GM12878 (cell line): ENCODE results near the gene ARID5B. TPM values are rescaled to one million over a fixed set of nuclear protein-coding genes. Genes with fewer than 3 reads are reported as not detected.

Experiments used
- ATAC-seq: fragments of 200-7000 bp; cut with Tn5 transposase; 3 replicates; pipeline ENCODE4 v1.9.1; 2020; ENCODE audit warnings: mild to moderate bottlenecking, moderate library complexity
- BruUV-seq: library from RNA; stranded (reverse); fragments of 400-500 nt; replicated peaks from 2 replicates; lab custom pipeline; 2021; lab: Mats Ljungman, UMichigan
- CTCF ChIA-PET: fragments of 300-600 bp; sonication (Branson Sonifier 250); formaldehyde crosslinking; extraction: SDS; loops from one replicate; lab custom pipeline; 2021; ENCODE audit warnings: inconsistent platforms; lab: Yijun Ruan, JAX
- POLR2A ChIA-PET: fragments of 350-600 bp; formaldehyde crosslinking; extraction: SDS; loops from one replicate; lab custom pipeline; 2021; ENCODE audit warnings: inconsistent platforms; lab: Charles Lee
- RAD21 ChIA-PET: fragments of 300-600 bp; sonication (Branson Sonifier 250); formaldehyde crosslinking; loops from one replicate; lab custom pipeline; 2023; ENCODE audit warnings: antibody characterized with exemption; ENCODE audit not compliant: unreplicated experiment; lab: Charles Lee
- SMC1A ChIA-PET: fragments of 300-600 bp; sonication (Branson Sonifier 250); formaldehyde crosslinking; loops from one replicate; lab custom pipeline; 2023; ENCODE audit not compliant: unreplicated experiment, uncharacterized antibody; lab: Charles Lee
- DNase-seq: peaks from one replicate; pipeline ENCODE4 v3.0.0-alpha.2; 2011; ENCODE audit warnings: low read depth, low spot score
- FAIRE-seq: peaks from 3 replicates; lab custom pipeline; 2011; peaks lifted over from hg19 to GRCh38; lab: Jason Lieb, UNC
- H2AFZ ChIP-seq: 2 replicates; pipeline ENCODE4 v1.6.0; 2011; ENCODE audit warnings: low read depth, low read length, control low read depth; ENCODE audit not compliant: control insufficient read depth
- H3K27ac ChIP-seq: 2 replicates; pipeline ENCODE4 v1.5.1; 2011; ENCODE audit warnings: control low read depth; ENCODE audit not compliant: control insufficient read depth, insufficient read depth
- H3K27me3 ChIP-seq, 2 experiments: replicated peaks in 1 of 2; 2 replicates each; pipeline versions ENCODE4 v1.6.0 to v1.6.1; 2011; ENCODE audit warnings: low read length in 1 of 2; ENCODE audit not compliant: control insufficient read depth in 2 of 2, insufficient read depth in 2 of 2
- H3K36me3 ChIP-seq, 2 experiments: 2 replicates each; pipeline ENCODE4 v1.5.1; 2011; ENCODE audit warnings: low read length in 1 of 2; ENCODE audit not compliant: control insufficient read depth in 2 of 2, insufficient read depth in 2 of 2
- H3K4me1 ChIP-seq: 2 replicates; pipeline ENCODE4 v1.6.1; 2011; ENCODE audit warnings: mild to moderate bottlenecking, low read length, moderate library complexity, mixed read lengths; ENCODE audit not compliant: control insufficient read depth, insufficient read depth
- H3K4me2 ChIP-seq: 2 replicates; pipeline ENCODE4 v1.6.0; 2011; ENCODE audit warnings: control low read depth; ENCODE audit not compliant: control insufficient read depth, insufficient read depth
- H3K4me3 ChIP-seq: fragments of 200-600 bp; sonication (generic); 2 replicates; pipeline ENCODE4 v1.5.1; 2016
- H3K79me2 ChIP-seq: 2 replicates; pipeline ENCODE4 v1.6.0; 2011; ENCODE audit warnings: low read length; ENCODE audit not compliant: control insufficient read depth, insufficient read depth
- H3K9ac ChIP-seq: 2 replicates; pipeline ENCODE4 v1.8.0; 2011; ENCODE audit warnings: low read length, control low read depth, mixed read lengths; ENCODE audit not compliant: control insufficient read depth, insufficient read depth
- H3K9me3 ChIP-seq: replicated peaks from 3 replicates; pipeline ENCODE4 v1.5.1; 2011; ENCODE audit warnings: mild to moderate bottlenecking, low read length; ENCODE audit not compliant: control insufficient read depth, insufficient read depth
- H4K20me1 ChIP-seq: 2 replicates; pipeline ENCODE4 v1.6.0; 2011; ENCODE audit not compliant: control insufficient read depth, insufficient read depth
- ATF2 ChIP-seq: IDR thresholded peaks from 2 replicates; pipeline ENCODE4 v1.6.1; 2012; ENCODE audit warnings: low read length, inconsistent platforms
- CHD4 ChIP-seq: fragments of 200-600 bp; sonication (generic); IDR thresholded peaks from 2 replicates; pipeline ENCODE4 v1.6.1; 2016; ENCODE audit warnings: mild to moderate bottlenecking
- MTA2 ChIP-seq: fragments of 450-650 bp; IDR thresholded peaks from 2 replicates; pipeline ENCODE4 v1.6.1; 2016; ENCODE audit warnings: low read depth, mild to moderate bottlenecking, moderate library complexity
- MXI1 ChIP-seq: fragments of 150-350 bp; IDR thresholded peaks from 2 replicates; pipeline ENCODE4 v1.6.1; 2011; ENCODE audit warnings: low read depth, mild to moderate bottlenecking, inconsistent platforms, low read length, improper control_type of control experiment
- NFXL1 ChIP-seq: fragments of 450-650 bp; IDR thresholded peaks from 2 replicates; pipeline ENCODE4 v1.6.1; 2017; ENCODE audit warnings: antibody characterized with exemption, mild to moderate bottlenecking, borderline replicate concordance
- NR2F1 ChIP-seq: fragments of 450-650 bp; conservative IDR thresholded peaks from 2 replicates; pipeline ENCODE4 v1.6.1; 2017; ENCODE audit warnings: mild to moderate bottlenecking
- POLR2AphosphoS5 ChIP-seq: IDR thresholded peaks from 2 replicates; pipeline ENCODE4 v1.6.1; 2011; ENCODE audit warnings: mild to moderate bottlenecking, low read length, inconsistent platforms
- RAD51 ChIP-seq: fragments of 450-650 bp; IDR thresholded peaks from 2 replicates; pipeline ENCODE4 v1.6.1; 2016; ENCODE audit warnings: moderate library complexity, mild to moderate bottlenecking, inconsistent platforms
- RB1 ChIP-seq: fragments of 450-650 bp; formaldehyde crosslinking; IDR thresholded peaks from 2 replicates; pipeline ENCODE4 v1.6.1; 2017; ENCODE audit warnings: mild to moderate bottlenecking, borderline replicate concordance
- SIN3A ChIP-seq: IDR thresholded peaks from 2 replicates; pipeline ENCODE4 v1.6.1; 2012; ENCODE audit warnings: low read depth, low read length, improper control_type of control experiment
- SMAD5 ChIP-seq: IDR thresholded peaks from 2 replicates; pipeline ENCODE4 v1.6.1; 2016; ENCODE audit warnings: antibody characterized with exemption, low read depth
- USF1 ChIP-seq: IDR thresholded peaks from 2 replicates; pipeline ENCODE4 v1.6.1; 2011; ENCODE audit warnings: borderline replicate concordance, low read depth, mild to moderate bottlenecking, moderate library complexity, mixed read lengths, low read length; ENCODE audit not compliant: insufficient read depth; ENCODE audit errors: extremely low read length
- WGBS: methylation state at CpG from one replicate; pipeline ENCODE4 v1.1.6; 2016; ENCODE audit warnings: low lambda C conversion rate; ENCODE audit not compliant: insufficient replicate concordance, insufficient coverage; ENCODE audit errors: missing lambda C conversion rate; 5-methylcytosine and 5-hydroxymethylcytosine counted together
- in situ Hi-C: fragments of 300-500 bp; cut with MboI; formaldehyde crosslinking; loops from 9 replicates; pipeline ENCODE4 v1.14.3; 2018; ENCODE audit warnings: mixed read lengths
- intact Hi-C: fragments of 100-400 bp; cut with micrococcal nuclease; formaldehyde crosslinking; loops from one replicate; pipeline ENCODE4 v1.14.2; 2022; ENCODE audit not compliant: unreplicated experiment
- polyA plus RNA-seq, 11 experiments: library from polyadenylated mRNA; depleted of rRNA in 4 of 11; unstranded in 6 of 11; stranded (reverse) in 5 of 11; fragments of >200 nt; fragmentation: Nextera tagmentation in 4 of 11; fragmentation: Illumina TruSeq in 1 of 11; extraction: Ambion mirVana in 4 of 11; extraction: Trizol in 1 of 11; gene quantifications; 1 replicate in 1 of 11; 2 replicates in 10 of 11; pipeline versions ENCODE4 v1.2.1 to v1.2.3, GENCODE V29; 2011 to 2016; ENCODE audit warnings: inconsistent platforms in 2 of 11, missing spikeins in 2 of 11, low read depth in 1 of 11
- total RNA-seq, 4 experiments: library from RNA; depleted of rRNA in 3 of 4; stranded (reverse); fragments of >200 nt in 3 of 4; fragmentation: Illumina TruSeq in 1 of 4; extraction: Trizol in 1 of 4; gene quantifications; 2 replicates each; pipeline versions ENCODE4 v1.2.1 to v1.2.3, GENCODE V29; 2013 to 2021
- TF ChIP-seq, protein P1 (sequence below): IDR thresholded peaks from 2 replicates; pipeline ENCODE4 v1.6.1; 2012; ENCODE audit warnings: improper control_type of control experiment, low read depth, low read length; ENCODE audit not compliant: insufficient replicate concordance
- TF ChIP-seq, protein P2 (sequence below): IDR thresholded peaks from 2 replicates; pipeline ENCODE4 v1.6.1; 2012; ENCODE audit warnings: low read depth, low read length, improper control_type of control experiment

ARID5B gene
- total and polyA plus RNA-seq, 10 of the 15 experiments (the other 5 are each of a cell fraction or from before 2014, with no cell fraction given) = 2.7 to 8.5 (median 6.1) TPM

GRCh38 chr10:62057359-62057758 lies 155.9 kb downstream of the ARID5B start:
- CTCF ChIA-PET = interaction anchor here (1.4 kb wide), 1 partner anchor 188 kb away, joined by 4 read pairs; no protein-coding TSS in a partner anchor
- ATAC-seq (no peak), FAIRE-seq (no peak), DNase-seq (no peak)
- no peak overlapping the region for H3K4me3 ChIP-seq
- in situ Hi-C loops = no loop called here
- POLR2A ChIA-PET = no interaction called here
- RAD21 ChIA-PET = no interaction called here
- H3K9ac ChIP-seq = no peak overlapping the region
- no peak overlapping the region for H3K27ac ChIP-seq
- 98% methylated on average over 3 of the region's 3 CpGs for WGBS
- no TSS peak for BruUV-seq
- peaks cover 28% of the 10 kb centered on the region for H3K4me1 ChIP-seq
- SMC1A ChIA-PET = no interaction called here
- intact Hi-C loops = no loop called here
- no peaks in the 10 kb centered on the region; the same call in 1 of the 3 replicates for H3K9me3 ChIP-seq
- peaks cover 0 to 14% of the 10 kb centered on the region in 2 experiments for H3K36me3 ChIP-seq
- TF ChIP-seq USF1 = no peak
- TF ChIP-seq MXI1 = no peak
- TF ChIP-seq POLR2AphosphoS5 = no peak
- TF ChIP-seq RAD51 = no peak
- TF ChIP-seq, protein P1, sequence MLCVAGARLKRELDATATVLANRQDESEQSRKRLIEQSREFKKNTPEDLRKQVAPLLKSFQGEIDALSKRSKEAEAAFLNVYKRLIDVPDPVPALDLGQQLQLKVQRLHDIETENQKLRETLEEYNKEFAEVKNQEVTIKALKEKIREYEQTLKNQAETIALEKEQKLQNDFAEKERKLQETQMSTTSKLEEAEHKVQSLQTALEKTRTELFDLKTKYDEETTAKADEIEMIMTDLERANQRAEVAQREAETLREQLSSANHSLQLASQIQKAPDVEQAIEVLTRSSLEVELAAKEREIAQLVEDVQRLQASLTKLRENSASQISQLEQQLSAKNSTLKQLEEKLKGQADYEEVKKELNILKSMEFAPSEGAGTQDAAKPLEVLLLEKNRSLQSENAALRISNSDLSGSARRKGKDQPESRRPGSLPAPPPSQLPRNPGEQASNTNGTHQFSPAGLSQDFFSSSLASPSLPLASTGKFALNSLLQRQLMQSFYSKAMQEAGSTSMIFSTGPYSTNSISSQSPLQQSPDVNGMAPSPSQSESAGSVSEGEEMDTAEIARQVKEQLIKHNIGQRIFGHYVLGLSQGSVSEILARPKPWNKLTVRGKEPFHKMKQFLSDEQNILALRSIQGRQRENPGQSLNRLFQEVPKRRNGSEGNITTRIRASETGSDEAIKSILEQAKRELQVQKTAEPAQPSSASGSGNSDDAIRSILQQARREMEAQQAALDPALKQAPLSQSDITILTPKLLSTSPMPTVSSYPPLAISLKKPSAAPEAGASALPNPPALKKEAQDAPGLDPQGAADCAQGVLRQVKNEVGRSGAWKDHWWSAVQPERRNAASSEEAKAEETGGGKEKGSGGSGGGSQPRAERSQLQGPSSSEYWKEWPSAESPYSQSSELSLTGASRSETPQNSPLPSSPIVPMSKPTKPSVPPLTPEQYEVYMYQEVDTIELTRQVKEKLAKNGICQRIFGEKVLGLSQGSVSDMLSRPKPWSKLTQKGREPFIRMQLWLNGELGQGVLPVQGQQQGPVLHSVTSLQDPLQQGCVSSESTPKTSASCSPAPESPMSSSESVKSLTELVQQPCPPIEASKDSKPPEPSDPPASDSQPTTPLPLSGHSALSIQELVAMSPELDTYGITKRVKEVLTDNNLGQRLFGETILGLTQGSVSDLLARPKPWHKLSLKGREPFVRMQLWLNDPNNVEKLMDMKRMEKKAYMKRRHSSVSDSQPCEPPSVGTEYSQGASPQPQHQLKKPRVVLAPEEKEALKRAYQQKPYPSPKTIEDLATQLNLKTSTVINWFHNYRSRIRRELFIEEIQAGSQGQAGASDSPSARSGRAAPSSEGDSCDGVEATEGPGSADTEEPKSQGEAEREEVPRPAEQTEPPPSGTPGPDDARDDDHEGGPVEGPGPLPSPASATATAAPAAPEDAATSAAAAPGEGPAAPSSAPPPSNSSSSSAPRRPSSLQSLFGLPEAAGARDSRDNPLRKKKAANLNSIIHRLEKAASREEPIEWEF = no peak
- TF ChIP-seq, protein P2, sequence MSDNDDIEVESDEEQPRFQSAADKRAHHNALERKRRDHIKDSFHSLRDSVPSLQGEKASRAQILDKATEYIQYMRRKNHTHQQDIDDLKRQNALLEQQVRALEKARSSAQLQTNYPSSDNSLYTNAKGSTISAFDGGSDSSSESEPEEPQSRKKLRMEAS = no peak
- TF ChIP-seq NR2F1 = no peak
- no peak for TF ChIP-seq NFXL1
- no peak for TF ChIP-seq RB1
- no peak for TF ChIP-seq MTA2
- no peak for TF ChIP-seq CHD4
- TF ChIP-seq SIN3A = no peak
- no peak for TF ChIP-seq ATF2
- TF ChIP-seq SMAD5 = no peak
- no peaks in the 10 kb centered on the region for H3K27me3 ChIP-seq
- H3K79me2 ChIP-seq = peaks cover 32% of the 10 kb centered on the region
- no peak overlapping the region for H2AFZ ChIP-seq
- H3K4me2 ChIP-seq = no peak overlapping the region
- H4K20me1 ChIP-seq = no peaks in the 10 kb centered on the region
